RCC 7860 (cell line): Measurements from ENCODE around the gene DHRS1.

Source experiments
- DNase-seq: peaks from one replicate; pipeline ENCODE4 v3.0.0-alpha.2; 2015; ENCODE audit warnings: low spot score
- FAIRE-seq: peaks from 2 replicates; lab custom pipeline; 2012; peaks lifted over from hg19 to GRCh38; lab: Jason Lieb, UNC

DHRS1 gene

GRCh38 chr14:24268225-24268624 lies 31.4 kb downstream of the DHRS1 start:
- no peak for FAIRE-seq
- no peak for DNase-seq

GRCh38 chr14:24267516-24267915 lies 32.1 kb downstream of the DHRS1 start:
- DNase-seq, result no peak
- no peak for FAIRE-seq

GRCh38 chr14:24266344-24267244 lies 33.0 kb downstream of the DHRS1 start:
- no peak for FAIRE-seq
- DNase-seq, result no peak

GRCh38 chr14:24264298-24264697 lies 35.3 kb downstream of the DHRS1 start:
- no peak for DNase-seq
- FAIRE-seq, result no peak

- FAIRE-seq (no peak), DNase-seq (no peak)
These were observed 35.7 kb downstream of the DHRS1 start for GRCh38 chr14:24263848-24264247.

GRCh38 chr14:24262821-24263733 lies 36.5 kb downstream of the DHRS1 start, which contains the start of gene TGM1:
Gene TGM1, minus strand, starts transcription at chr14:24263177. Its CDS starts 825 bp downstream, at chr14:24262352.
- FAIRE-seq (no peak), DNase-seq (no peak)

GRCh38 chr14:24261969-24262327 lies 37.6 kb downstream of the DHRS1 start:
- DNase-seq (no peak), FAIRE-seq (no peak)

- no peak for DNase-seq
- FAIRE-seq, result no peak
These were observed 38.2 kb downstream of the DHRS1 start for GRCh38 chr14:24261256-24261968.

- no peak for FAIRE-seq
- DNase-seq, result no peak
These were observed 38.8 kb downstream of the DHRS1 start for GRCh38 chr14:24260780-24261157.

GRCh38 chr14:24260026-24260779 lies 39.4 kb downstream of the DHRS1 start:
- FAIRE-seq (no peak), DNase-seq (no peak)

- DNase-seq, result no peak
- FAIRE-seq, result no peak
These were observed 40.1 kb downstream of the DHRS1 start for GRCh38 chr14:24259282-24260025.

- DNase-seq (no peak), FAIRE-seq (no peak)
These were observed 40.9 kb downstream of the DHRS1 start for GRCh38 chr14:24258548-24259265.

- no peak for FAIRE-seq
- no peak for DNase-seq
These were observed 41.5 kb downstream of the DHRS1 start for GRCh38 chr14:24258119-24258518.

GRCh38 chr14:24256960-24257359 lies 42.6 kb downstream of the DHRS1 start:
- FAIRE-seq (no peak), DNase-seq (no peak)

GRCh38 chr14:24255931-24256711 lies 43.5 kb downstream of the DHRS1 start:
- DNase-seq (no peak), FAIRE-seq (no peak)

- DNase-seq, result no peak
- no peak for FAIRE-seq
These were observed 44.1 kb downstream of the DHRS1 start for GRCh38 chr14:24255438-24255837.

- DNase-seq (no peak), FAIRE-seq (no peak)
These were observed 44.8 kb downstream of the DHRS1 start for GRCh38 chr14:24254630-24255392.
